Spleen (tissue), 7 donors: Measurements from ENCODE around the gene VCX3A.

Experiments
- CTCF ChIP-seq, 11 experiments: fragments of 200-600 bp in 7 of 11; fragments of 450-650 bp in 4 of 11; sonication (generic) in 4 of 11; IDR thresholded peaks in 8 of 11; conservative IDR thresholded peaks in 3 of 11; 1 replicate in 7 of 11; 2 replicates in 4 of 11; pipeline versions ENCODE4 v1.4.0 to v1.8.0; 2016 to 2021; ENCODE audit warnings: antibody characterized with exemption in 11 of 11, inconsistent platforms in 4 of 11, mild to moderate bottlenecking in 1 of 11
- POLR2AphosphoS5 ChIP-seq, 3 donors: sonication (generic); formaldehyde crosslinking; IDR thresholded peaks; one replicate each; pipeline ENCODE4 v1.5.1; 2017; ENCODE audit warnings: antibody characterized with exemption in 3 of 3
- donor health status: DM: no; HTN: no; CAD: no; lungs with moderate emphysema.
- donor health status: DM: no; HTN: no; CAD: no.
- donor health status: DM: no; HTN: no; CAD: no.

GRCh38 chrX:6557690-6558089 is 22.8 kb upstream of the VCX3A start:
- no peak for TF ChIP-seq CTCF (IDR thresholded peaks at IDR 0.05 in 8 of 11, conservative IDR thresholded peaks at IDR 0.05 in 3 of 11)
- TF ChIP-seq POLR2AphosphoS5 (IDR thresholded peaks at IDR 0.05) = no peak
